ENCODE results near the gene AGTR2. TPM values are rescaled to one million over a fixed set of nuclear protein-coding genes. Genes with fewer than 3 reads are reported as not detected.
"Not testable (repeated sequence)": the region's sequence is repeated elsewhere in the genome, so short reads cannot be mapped to it uniquely, and the experiment has no call there.

The AGTR2 gene, protein sequence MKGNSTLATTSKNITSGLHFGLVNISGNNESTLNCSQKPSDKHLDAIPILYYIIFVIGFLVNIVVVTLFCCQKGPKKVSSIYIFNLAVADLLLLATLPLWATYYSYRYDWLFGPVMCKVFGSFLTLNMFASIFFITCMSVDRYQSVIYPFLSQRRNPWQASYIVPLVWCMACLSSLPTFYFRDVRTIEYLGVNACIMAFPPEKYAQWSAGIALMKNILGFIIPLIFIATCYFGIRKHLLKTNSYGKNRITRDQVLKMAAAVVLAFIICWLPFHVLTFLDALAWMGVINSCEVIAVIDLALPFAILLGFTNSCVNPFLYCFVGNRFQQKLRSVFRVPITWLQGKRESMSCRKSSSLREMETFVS
- total RNA-seq, result not detected

GRCh38 chrX:116170511-116170910 lies at the start of gene AGTR2:
AGTR2 (plus strand) TSS chrX:116170744; CDS start chrX:116172281, 1,537 bp downstream.
- no peak for DNase-seq (ENCODE audit: low read depth in 2 of 3, low spot score in 2 of 3)

- no peak for DNase-seq (ENCODE audit: low read depth in 2 of 3, low spot score in 2 of 3)
These were observed 35.3 kb upstream of the AGTR2 start for GRCh38 chrX:116135277-116135676.

- DNase-seq (ENCODE audit: low read depth in 2 of 3, low spot score in 2 of 3), result not testable (repeated sequence)
These were observed 29.3 kb upstream of the AGTR2 start for GRCh38 chrX:116141270-116141669.

GRCh38 chrX:116142976-116143375 lies 27.6 kb upstream of the AGTR2 start:
- no peak for DNase-seq (ENCODE audit: low read depth in 2 of 3, low spot score in 2 of 3)

GRCh38 chrX:116172976-116173375 lies 2.4 kb downstream of the AGTR2 start:
- DNase-seq (ENCODE audit: low read depth in 2 of 3, low spot score in 2 of 3), result no peak

- no peak for DNase-seq (ENCODE audit: low read depth in 2 of 3, low spot score in 2 of 3)
These were observed 10.8 kb downstream of the AGTR2 start for GRCh38 chrX:116181300-116181699.

DNA sequence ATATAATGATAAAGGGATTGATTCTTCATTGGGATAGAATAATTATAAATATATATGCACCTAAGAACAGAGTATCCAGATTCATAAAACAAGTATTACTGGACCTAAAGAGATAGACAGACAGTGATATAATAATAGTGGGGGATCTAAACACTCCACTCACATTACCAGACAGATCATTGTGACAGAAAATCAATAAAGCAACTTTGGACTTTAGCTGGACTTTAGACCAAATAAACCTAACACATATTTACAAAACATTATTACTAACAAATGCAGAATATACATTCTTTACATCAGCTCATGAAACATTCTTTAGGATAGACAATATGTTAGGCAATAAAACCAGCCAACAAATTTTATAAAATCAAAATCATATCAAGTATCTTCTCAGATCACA lies 14.6 kb downstream of the AGTR2 start:
- DNase-seq (ENCODE audit: low read depth in 2 of 3, low spot score in 2 of 3), result no peak

DNA sequence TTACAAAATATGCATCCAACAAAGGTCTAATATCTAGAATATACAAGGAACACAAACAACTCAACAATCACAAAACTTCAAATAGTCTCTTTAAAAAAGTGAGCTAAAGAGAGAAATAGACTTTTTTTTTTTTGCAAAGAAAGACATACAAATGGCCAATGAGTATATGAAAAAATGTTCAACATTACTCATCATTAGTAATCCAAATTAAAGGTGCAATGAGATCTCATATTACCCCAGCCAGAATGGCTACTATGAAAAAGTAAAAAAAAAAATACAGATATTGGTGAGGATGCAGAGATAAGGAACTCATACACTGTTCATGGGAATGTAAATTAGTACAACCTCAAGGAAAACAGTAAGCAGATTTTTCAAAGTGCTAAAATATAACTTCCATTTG lies 24.1 kb downstream of the AGTR2 start:
- no peak for DNase-seq (ENCODE audit: low read depth in 2 of 3, low spot score in 2 of 3)

DNA sequence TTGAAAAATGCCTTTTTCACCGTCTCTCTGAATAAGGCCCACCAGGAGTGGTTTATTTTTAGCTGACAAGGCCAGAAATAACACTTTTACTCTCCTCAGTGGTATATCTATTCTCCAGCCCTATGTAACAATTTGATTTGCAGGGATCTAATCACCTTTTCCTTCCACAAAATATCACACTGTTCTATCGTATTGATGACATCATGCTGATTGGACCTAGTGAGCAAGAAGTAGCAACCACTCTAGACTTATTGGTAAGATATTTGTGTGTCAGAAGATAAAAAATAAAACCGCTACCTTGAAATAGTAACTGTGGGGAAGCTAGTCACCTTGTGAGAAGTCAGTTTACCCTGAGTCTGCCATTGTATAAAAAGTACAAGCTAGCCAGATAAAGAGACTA lies 27.7 kb downstream of the AGTR2 start:
- DNase-seq (ENCODE audit: low read depth in 2 of 3, low spot score in 2 of 3), result no peak

- no peak for DNase-seq (ENCODE audit: low read depth in 2 of 3, low spot score in 2 of 3)
These were observed 28.3 kb downstream of the AGTR2 start for GRCh38 chrX:116198810-116199209.

DNA sequence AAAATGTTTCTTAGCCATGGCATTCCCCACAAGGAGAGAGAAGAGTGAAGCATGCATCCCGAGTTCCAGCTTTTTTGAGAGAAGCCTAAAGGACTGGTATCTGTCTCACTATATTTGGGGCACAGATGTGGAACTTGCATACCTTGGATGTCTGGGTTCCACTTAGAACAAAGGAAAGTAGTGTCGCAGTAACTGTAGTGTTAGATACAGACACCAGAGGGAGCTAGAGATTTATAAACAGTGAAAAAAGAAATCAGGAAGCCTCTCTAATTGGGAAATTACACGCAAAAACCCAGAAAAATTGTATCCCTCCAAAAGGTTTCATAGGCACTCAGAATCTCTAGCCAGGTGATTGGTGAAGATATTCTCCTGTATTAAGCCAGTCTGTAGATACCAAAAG lies 34.4 kb downstream of the AGTR2 start:
- peak in 1 of 3 donors; percentile 6 for DNase-seq (ENCODE audit: low read depth in 2 of 3, low spot score in 2 of 3)

GRCh38 chrX:116213262-116213661 lies 42.7 kb downstream of the AGTR2 start:
- no peak for DNase-seq (ENCODE audit: low read depth in 2 of 3, low spot score in 2 of 3)

GRCh38 chrX:116217080-116217479 lies 46.5 kb downstream of the AGTR2 start:
- DNase-seq (ENCODE audit: low read depth in 2 of 3, low spot score in 2 of 3), result not testable (repeated sequence)

Measured in hematopoietic multipotent progenitor cell (in vitro differentiated cells).